ENCODE data around the gene SLC38A5.
A peak's percentile ranks its signal among the peaks of the same experiment; 100 is the strongest.

Gene SLC38A5

DNA sequence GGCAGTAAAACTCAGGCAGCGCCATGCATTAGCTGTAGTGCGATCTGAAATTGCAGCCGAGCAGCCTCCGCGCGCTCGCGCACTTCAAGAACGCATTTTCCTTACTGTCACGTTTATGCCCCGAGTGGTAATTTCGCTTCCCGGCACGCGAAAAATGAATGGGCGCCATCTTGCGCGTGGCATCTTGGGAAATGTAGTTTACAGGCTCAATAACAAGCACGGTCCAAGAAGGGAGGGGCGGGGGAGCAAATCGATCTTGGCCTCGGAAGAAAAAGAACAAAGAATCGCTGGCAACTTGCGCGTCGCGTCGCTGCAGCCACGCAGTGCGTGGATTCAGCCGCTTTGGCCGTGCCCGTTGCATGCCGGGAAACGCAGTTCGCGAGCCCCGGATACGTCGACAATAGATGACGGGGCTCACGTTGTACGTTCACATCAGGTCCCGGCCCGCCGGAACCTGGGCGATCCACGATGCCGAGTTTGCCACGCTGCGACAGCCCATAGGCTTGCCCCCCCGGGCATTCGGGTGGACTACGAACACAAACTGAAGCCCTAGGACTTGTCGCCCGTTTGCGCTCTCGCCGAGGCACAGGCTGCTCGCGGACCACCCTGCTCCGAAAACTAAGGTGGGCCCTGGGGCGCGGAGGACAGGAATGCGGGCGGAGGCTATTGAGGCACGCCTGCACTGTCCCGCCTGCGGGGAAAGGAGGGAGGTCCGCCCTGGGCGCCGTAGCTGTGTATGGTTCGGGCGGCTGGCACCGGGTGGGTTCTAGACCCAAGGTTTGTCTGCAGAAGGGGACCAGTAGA is 5.9 kb upstream of the SLC38A5 start, which contains the start of gene FTSJ1:
FTSJ1 (plus strand) TSS at position 426 of the 804 bp plus-strand sequence. CDS start 1,849 bp downstream, outside the sequence.
- Histone ChIP-seq H3K4me3 (replicated peaks; ENCODE audit: insufficient read depth, low read length) (peak within 1 kb of the TSS; percentile 86), H3K27ac (replicated peaks) (peak within 1 kb of the TSS; percentile 87)
- TF ChIP-seq GABPA (IDR thresholded peaks at IDR 0.05; ENCODE audit: low read depth) (0 out of 2 replicates have a peak, but pooled peaks have one; percentile 23), POLR2AphosphoS5 (IDR thresholded peaks at IDR 0.05; ENCODE audit: low read depth) (peak; percentile 59)
- TF ChIP-seq, protein P1, sequence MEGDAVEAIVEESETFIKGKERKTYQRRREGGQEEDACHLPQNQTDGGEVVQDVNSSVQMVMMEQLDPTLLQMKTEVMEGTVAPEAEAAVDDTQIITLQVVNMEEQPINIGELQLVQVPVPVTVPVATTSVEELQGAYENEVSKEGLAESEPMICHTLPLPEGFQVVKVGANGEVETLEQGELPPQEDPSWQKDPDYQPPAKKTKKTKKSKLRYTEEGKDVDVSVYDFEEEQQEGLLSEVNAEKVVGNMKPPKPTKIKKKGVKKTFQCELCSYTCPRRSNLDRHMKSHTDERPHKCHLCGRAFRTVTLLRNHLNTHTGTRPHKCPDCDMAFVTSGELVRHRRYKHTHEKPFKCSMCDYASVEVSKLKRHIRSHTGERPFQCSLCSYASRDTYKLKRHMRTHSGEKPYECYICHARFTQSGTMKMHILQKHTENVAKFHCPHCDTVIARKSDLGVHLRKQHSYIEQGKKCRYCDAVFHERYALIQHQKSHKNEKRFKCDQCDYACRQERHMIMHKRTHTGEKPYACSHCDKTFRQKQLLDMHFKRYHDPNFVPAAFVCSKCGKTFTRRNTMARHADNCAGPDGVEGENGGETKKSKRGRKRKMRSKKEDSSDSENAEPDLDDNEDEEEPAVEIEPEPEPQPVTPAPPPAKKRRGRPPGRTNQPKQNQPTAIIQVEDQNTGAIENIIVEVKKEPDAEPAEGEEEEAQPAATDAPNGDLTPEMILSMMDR (IDR thresholded peaks at IDR 0.05; ENCODE audit: insufficient read depth, low read length): no peak

DNA sequence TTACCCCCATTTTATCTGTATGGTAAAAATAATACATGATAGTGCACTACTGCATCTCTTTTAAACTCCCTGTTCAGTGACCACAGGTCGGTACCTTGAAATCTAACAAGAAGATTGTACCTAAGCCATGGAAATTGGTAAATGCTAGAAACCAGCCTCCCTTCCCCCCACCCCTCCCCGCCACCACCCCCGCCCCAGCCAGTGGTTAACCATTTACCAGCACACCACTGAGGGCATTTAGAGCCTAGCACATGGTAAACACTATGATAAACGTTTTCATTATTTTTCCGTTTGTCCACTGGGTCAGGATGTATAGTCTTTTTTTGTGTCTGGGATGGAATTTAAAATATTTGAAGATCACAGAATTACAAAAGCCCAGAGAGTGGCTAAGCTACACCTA is 5.2 kb upstream of the SLC38A5 start:
- TF ChIP-seq REST (IDR thresholded peaks at IDR 0.05; ENCODE audit: insufficient replicate concordance, low read depth) (no peak), GABPA (IDR thresholded peaks at IDR 0.05; ENCODE audit: low read depth) (no peak), SPI1 (IDR thresholded peaks at IDR 0.05; ENCODE audit: borderline replicate concordance, low read depth) (no peak), POLR2AphosphoS5 (IDR thresholded peaks at IDR 0.05; ENCODE audit: low read depth) (no peak)
- TF ChIP-seq, protein P1 (IDR thresholded peaks at IDR 0.05; ENCODE audit: insufficient read depth, low read length): no peak
- peak overlapping the region; percentile 86 for H3K4me3 ChIP-seq (replicated peaks; ENCODE audit: insufficient read depth, low read length)
- DNase-seq (ENCODE audit: low read depth in 1 of 2, low spot score in 1 of 2): no peak
- H3K27me3 ChIP-seq (ENCODE audit: insufficient read depth, poor library complexity, severe bottlenecking): no peaks in the 10 kb centered on the region
- H3K27ac ChIP-seq (replicated peaks): peak overlapping the region; percentile 87

More for the DNA sequence above, 5.9 kb upstream of the SLC38A5 start, which contains the start of gene FTSJ1:
- peak; percentile 90 to 93 for DNase-seq (ENCODE audit: low read depth in 1 of 2, low spot score in 1 of 2)
- no peaks in the 10 kb centered on the region for H3K27me3 ChIP-seq (ENCODE audit: insufficient read depth, poor library complexity, severe bottlenecking)

DNA sequence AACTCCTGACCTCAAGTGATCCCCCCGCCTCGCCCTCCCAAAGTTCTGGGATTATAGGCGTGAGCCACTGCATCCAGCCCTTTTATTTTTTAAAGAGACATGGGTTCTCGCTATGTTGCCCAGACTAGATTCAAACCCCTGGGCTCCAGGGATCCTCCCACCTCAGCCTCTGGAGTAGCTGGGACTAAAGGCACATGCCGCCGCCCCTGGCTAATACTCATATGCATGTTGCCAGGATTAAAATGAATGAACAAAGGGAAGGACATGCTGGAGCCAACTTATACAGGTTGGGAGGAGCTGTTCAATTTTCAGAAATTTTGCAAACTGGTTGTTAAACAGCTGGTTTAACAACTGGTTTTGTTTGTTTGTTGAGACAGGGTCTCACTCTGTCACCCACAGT is 4.5 kb upstream of the SLC38A5 start:
- no peak for DNase-seq (ENCODE audit: low read depth in 1 of 2, low spot score in 1 of 2)
- Histone ChIP-seq H3K4me3 (replicated peaks; ENCODE audit: insufficient read depth, low read length) (no peak overlapping the region), H3K27ac (replicated peaks) (peak overlapping the region; percentile 87), H3K27me3 (ENCODE audit: insufficient read depth, poor library complexity, severe bottlenecking) (no peaks in the 10 kb centered on the region)
- TF ChIP-seq, protein P1 (IDR thresholded peaks at IDR 0.05; ENCODE audit: insufficient read depth, low read length): no peak
- TF ChIP-seq SPI1 (IDR thresholded peaks at IDR 0.05; ENCODE audit: borderline replicate concordance, low read depth) (no peak), REST (IDR thresholded peaks at IDR 0.05; ENCODE audit: insufficient replicate concordance, low read depth) (no peak), GABPA (IDR thresholded peaks at IDR 0.05; ENCODE audit: low read depth) (no peak), POLR2AphosphoS5 (IDR thresholded peaks at IDR 0.05; ENCODE audit: low read depth) (no peak)
